Thymus (tissue), 11 donors: Measurements from ENCODE around the gene TTLL8. TPM values are rescaled to one million over a fixed set of nuclear protein-coding genes. Genes with fewer than 3 reads are reported as not detected.

Experiments
- DNase-seq, 9 donors: peaks; one replicate each; pipeline ENCODE4 v3.0.0-alpha.2; 2013; ENCODE audit warnings: low spot score in 9 of 9, low read depth in 6 of 9, missing footprints in 1 of 9
- H3K27ac ChIP-seq, 2 donors: one replicate each; pipeline ENCODE4 v1.5.1; 2013; ENCODE audit warnings: control low read depth in 1 of 2, low read depth in 1 of 2, low read length in 1 of 2, mild to moderate bottlenecking in 1 of 2, moderate library complexity in 1 of 2
- H3K27me3 ChIP-seq, 2 donors: one replicate each; pipeline ENCODE4 v1.5.1; 2013; ENCODE audit warnings: low read length in 1 of 2; ENCODE audit not compliant: control insufficient read depth in 2 of 2, insufficient read depth in 1 of 2
- H3K36me3 ChIP-seq, 2 donors: one replicate each; pipeline ENCODE4 v1.5.1; 2013; ENCODE audit warnings: low read length in 1 of 2, mild to moderate bottlenecking in 1 of 2, moderate library complexity in 1 of 2; ENCODE audit not compliant: control insufficient read depth in 2 of 2, insufficient read depth in 2 of 2
- H3K4me1 ChIP-seq, 2 donors: one replicate each; pipeline ENCODE4 v1.5.1; 2013; ENCODE audit warnings: low read length in 2 of 2; ENCODE audit not compliant: control insufficient read depth in 2 of 2, insufficient read depth in 2 of 2
- H3K4me3 ChIP-seq, 2 donors: one replicate each; pipeline ENCODE4 v1.5.1; 2013; ENCODE audit warnings: low read length in 2 of 2, control low read depth in 1 of 2, mild to moderate bottlenecking in 1 of 2
- H3K9me3 ChIP-seq, 2 donors: one replicate each; pipeline ENCODE4 v1.5.1; 2013; ENCODE audit warnings: low read length in 1 of 2, mild to moderate bottlenecking in 1 of 2; ENCODE audit not compliant: control insufficient read depth in 2 of 2, insufficient read depth in 1 of 2
- WGBS: extraction: QIAGEN DNeasy Blood & Tissue Kit; methylation state at CpG from one replicate; pipeline ENCODE4 v1.1.7; 2013; 5-methylcytosine and 5-hydroxymethylcytosine counted together
- polyA plus RNA-seq: library from polyadenylated mRNA; stranded (reverse); fragments of 200-250 nt; gene quantifications from one replicate; pipeline ENCODE4 v1.2.3, GENCODE V29; 2013
- total RNA-seq: library from RNA; stranded (reverse); fragments of 120-200 nt; gene quantifications from one replicate; pipeline ENCODE4 v1.2.4, GENCODE V29; 2013
- donor health status: healthy.

Gene TTLL8
- total and polyA plus RNA-seq, 2 donors: not detected

GRCh38 chr22:50070366-50070765, 12.3 kb upstream of the TTLL8 start:
- Histone ChIP-seq H3K4me3 (no peak overlapping the region), H3K36me3 (no peaks in the 10 kb centered on the region), H3K27ac (no peak overlapping the region), H3K4me1 (no peaks in the 10 kb centered on the region), H3K9me3 (no peaks in the 10 kb centered on the region), H3K27me3 (no peaks in the 10 kb centered on the region)
- WGBS: 95% methylated on average over 8 of the region's 8 CpGs
- DNase-seq: no peak

DNA sequence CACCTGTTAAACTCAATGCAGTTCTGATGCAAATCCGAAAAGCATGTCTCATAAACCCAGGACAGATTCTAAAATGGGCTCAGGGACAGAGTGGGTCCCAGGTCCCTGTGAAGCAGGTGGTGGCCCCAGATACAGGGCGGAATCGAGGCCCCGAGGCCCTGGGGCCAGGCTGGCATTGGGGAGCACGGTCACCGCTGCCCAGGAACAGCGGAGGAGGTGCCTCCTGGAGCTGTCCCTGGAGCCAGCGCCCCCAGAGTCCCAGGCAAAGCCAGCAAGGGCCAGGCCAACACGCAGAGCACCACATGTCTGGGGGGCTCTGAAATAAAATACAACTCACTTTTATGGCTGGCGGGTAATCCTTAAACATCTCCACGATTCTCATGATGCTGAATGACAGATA, 10.0 kb upstream of the TTLL8 start:
- WGBS: 98% methylated on average over 11 of the region's 11 CpGs

GRCh38 chr22:50067244-50067643, 9.1 kb upstream of the TTLL8 start:
- H3K27me3 ChIP-seq: no peaks in the 10 kb centered on the region
- no peak for DNase-seq
- no peak overlapping the region for H3K4me3 ChIP-seq
- H3K4me1 ChIP-seq: no peaks in the 10 kb centered on the region
- 97% methylated on average over 8 of the region's 8 CpGs for WGBS
- no peaks in the 10 kb centered on the region for H3K9me3 ChIP-seq
- no peaks in the 10 kb centered on the region for H3K36me3 ChIP-seq
- H3K27ac ChIP-seq: no peak overlapping the region

More for the DNA sequence above, 10.0 kb upstream of the TTLL8 start:
- Histone ChIP-seq H3K4me1 (no peaks in the 10 kb centered on the region), H3K4me3 (no peak overlapping the region), H3K27ac (no peak overlapping the region), H3K36me3 (no peaks in the 10 kb centered on the region), H3K27me3 (no peaks in the 10 kb centered on the region), H3K9me3 (no peaks in the 10 kb centered on the region)
- no peak for DNase-seq

GRCh38 chr22:50064453-50064852, 6.4 kb upstream of the TTLL8 start:
- Histone ChIP-seq H3K36me3 (no peaks in the 10 kb centered on the region), H3K9me3 (peaks cover 0 to 3% of the 10 kb centered on the region in 2 donors), H3K27me3 (peaks cover 3 to 25% of the 10 kb centered on the region in 2 donors), H3K27ac (no peak overlapping the region), H3K4me1 (no peaks in the 10 kb centered on the region), H3K4me3 (no peak overlapping the region)
- WGBS: 93% methylated on average over 18 of the region's 18 CpGs
- DNase-seq: no peak

DNA sequence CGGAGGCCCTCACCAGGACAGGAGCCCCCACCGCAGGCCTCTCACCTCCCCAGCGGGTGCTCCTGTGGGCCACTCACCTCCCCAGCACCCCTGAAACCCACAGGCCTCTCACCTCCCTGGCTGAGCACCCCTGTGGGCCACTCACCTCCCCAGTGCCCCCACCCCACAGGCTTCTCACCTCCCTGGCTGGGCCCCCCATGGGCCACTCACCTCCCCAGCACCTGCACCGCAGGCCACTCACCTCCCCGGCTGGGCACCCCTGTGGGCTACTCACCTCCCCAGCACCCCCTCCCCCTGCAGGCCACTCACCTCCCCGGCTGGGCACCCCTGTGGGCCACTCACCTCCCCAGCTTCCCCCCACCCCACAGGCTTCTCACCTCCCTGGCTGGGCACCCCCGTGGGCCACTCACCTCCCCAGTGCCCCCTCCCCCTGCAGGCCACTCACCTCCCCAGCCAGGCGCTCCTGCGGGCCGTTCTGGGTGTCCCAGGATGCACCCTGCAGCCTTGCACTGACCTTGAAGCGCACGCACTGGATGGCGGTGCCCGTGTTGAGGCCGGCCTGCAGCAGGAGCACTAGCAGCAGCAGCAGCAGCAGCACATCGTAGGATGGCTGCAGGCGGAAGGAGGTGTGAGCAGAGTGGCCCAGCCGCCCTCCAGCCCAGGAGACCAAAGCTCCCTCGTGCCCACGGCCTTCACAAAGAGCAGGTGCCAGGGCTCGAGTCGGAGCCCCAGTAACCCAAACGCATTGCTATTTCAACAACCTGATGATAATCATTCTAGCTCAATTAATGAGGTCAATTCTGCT, 5.7 kb upstream of the TTLL8 start:
- no peak overlapping the region for H3K27ac ChIP-seq

DNA sequence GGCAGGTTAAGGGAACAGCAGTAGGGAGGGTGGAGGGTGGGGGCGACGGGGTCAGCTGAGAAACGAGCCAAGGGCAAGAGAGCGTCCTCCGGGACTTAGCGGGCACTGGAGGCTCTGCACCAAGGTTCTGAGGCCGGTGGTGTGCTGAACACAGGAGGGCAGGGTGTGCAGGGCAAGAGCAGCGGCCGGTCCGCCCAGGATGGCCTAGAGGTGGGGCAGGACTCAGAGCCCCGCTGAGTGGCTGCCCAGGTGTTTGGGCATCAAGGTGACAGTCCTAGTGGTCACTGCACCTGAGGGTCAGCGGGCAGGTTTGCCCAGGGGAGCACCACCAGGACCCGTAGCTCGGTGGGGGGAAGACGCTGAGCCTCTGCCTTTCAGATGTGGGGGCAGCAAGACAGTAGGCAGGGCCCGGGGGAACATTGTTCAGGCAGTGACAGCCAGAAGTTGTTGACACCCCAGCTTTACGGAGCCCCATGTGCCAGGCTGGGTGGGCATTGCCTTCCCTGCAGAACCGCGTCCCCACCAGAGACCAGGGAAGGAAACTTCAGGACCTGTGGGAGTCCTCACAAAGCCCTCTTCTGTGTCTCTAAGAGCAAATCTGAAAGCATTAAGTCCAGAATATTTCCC, 4.5 kb upstream of the TTLL8 start:
- 97% methylated on average over 19 of the region's 19 CpGs for WGBS
- Histone ChIP-seq H3K27me3 (peaks cover 21 to 41% of the 10 kb centered on the region in 2 donors), H3K4me1 (no peaks in the 10 kb centered on the region), H3K9me3 (peaks cover 0 to 3% of the 10 kb centered on the region in 2 donors), H3K36me3 (no peaks in the 10 kb centered on the region), H3K27ac (no peak overlapping the region), H3K4me3 (no peak overlapping the region)
- DNase-seq: no peak

More for the DNA sequence above, 5.7 kb upstream of the TTLL8 start:
- WGBS: 93% methylated on average over 23 of the region's 23 CpGs
- no peak for DNase-seq
- H3K27me3 ChIP-seq: peaks cover 9 to 31% of the 10 kb centered on the region in 2 donors
- no peaks in the 10 kb centered on the region for H3K36me3 ChIP-seq
- H3K4me3 ChIP-seq: no peak overlapping the region
- H3K9me3 ChIP-seq: peaks cover 0 to 3% of the 10 kb centered on the region in 2 donors
- no peaks in the 10 kb centered on the region for H3K4me1 ChIP-seq

DNA sequence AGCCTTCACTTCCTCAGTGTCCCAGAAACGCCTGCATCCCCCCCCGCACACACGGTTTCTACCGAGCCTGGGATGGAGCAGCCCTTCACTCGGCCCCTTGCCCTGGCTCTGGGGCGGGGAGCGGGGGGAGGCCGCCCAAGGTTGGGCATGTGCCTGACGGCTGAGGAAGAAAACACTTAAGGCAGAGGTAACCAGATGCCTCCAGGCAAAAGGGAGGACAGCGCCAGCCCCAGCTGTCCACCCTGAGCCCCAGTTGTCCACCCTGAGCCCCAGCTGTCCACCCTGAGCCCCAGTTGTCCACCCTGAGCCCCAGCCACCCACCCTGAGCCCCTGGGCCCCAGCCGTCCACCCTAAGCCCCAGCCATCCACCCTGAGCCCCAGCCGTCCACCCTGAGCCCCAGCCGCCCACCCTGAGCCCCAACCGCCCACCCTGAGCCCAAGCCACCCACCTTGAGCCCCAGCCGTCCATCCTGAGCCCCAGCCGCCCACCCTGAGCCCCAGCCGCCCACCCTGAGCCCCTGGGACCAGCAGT, 3.8 kb upstream of the TTLL8 start:
- no peak for DNase-seq
- H3K27ac ChIP-seq: no peak overlapping the region
- H3K4me1 ChIP-seq: no peaks in the 10 kb centered on the region
- 62% methylated on average over 17 of the region's 17 CpGs for WGBS
- H3K4me3 ChIP-seq: no peak overlapping the region
- H3K9me3 ChIP-seq: peaks cover 0 to 3% of the 10 kb centered on the region in 2 donors
- H3K36me3 ChIP-seq: no peaks in the 10 kb centered on the region
- peaks cover 21 to 48% of the 10 kb centered on the region in 2 donors for H3K27me3 ChIP-seq

GRCh38 chr22:50061141-50061823, 3.2 kb upstream of the TTLL8 start:
- no peak for DNase-seq
- Histone ChIP-seq H3K36me3 (no peaks in the 10 kb centered on the region), H3K27ac (no peak overlapping the region), H3K9me3 (peaks cover 0 to 3% of the 10 kb centered on the region in 2 donors), H3K27me3 (peaks cover 27 to 54% of the 10 kb centered on the region in 2 donors), H3K4me3 (no peak overlapping the region), H3K4me1 (no peaks in the 10 kb centered on the region)
- 60% methylated on average over 27 of the region's 27 CpGs for WGBS
